Parathyroid adenoma (tissue), 2 donors: ENCODE measurements around the gene ANTKMT.

Experiments
- H2AFZ ChIP-seq: fragments of 300-600 bp; sonication (generic); one replicate; pipeline ENCODE4 v1.7.0; 2017; ENCODE audit warnings: antibody characterized with exemption, mild to moderate bottlenecking
- H3K27ac ChIP-seq: fragments of 300-600 bp; sonication (generic); one replicate; pipeline ENCODE4 v1.7.0; 2017
- H3K27me3 ChIP-seq: fragments of 300-600 bp; sonication (generic); one replicate; pipeline ENCODE4 v1.7.0; 2017; ENCODE audit warnings: low read length; ENCODE audit not compliant: control insufficient read depth, insufficient read depth
- H3K36me3 ChIP-seq: fragments of 300-600 bp; sonication (generic); one replicate; pipeline ENCODE4 v1.7.0; 2017; ENCODE audit warnings: low read length; ENCODE audit not compliant: control insufficient read depth, insufficient read depth
- H3K4me1 ChIP-seq: fragments of 300-600 bp; sonication (generic); one replicate; pipeline ENCODE4 v1.7.0; 2017; ENCODE audit warnings: control low read depth
- H3K4me2 ChIP-seq: fragments of 300-600 bp; sonication (generic); one replicate; pipeline ENCODE4 v1.7.0; 2017; ENCODE audit warnings: low read length
- H3K4me3 ChIP-seq: fragments of 300-600 bp; sonication (generic); one replicate; pipeline ENCODE4 v1.7.0; 2017; ENCODE audit warnings: low read depth, low read length
- H3K79me2 ChIP-seq: fragments of 300-600 bp; sonication (generic); one replicate; pipeline ENCODE4 v1.7.0; 2017; ENCODE audit warnings: control low read depth
- H3K9ac ChIP-seq: fragments of 300-600 bp; sonication (generic); one replicate; pipeline ENCODE4 v1.7.0; 2017; ENCODE audit warnings: mild to moderate bottlenecking
- H3K9me3 ChIP-seq: fragments of 300-600 bp; sonication (generic); one replicate; pipeline ENCODE4 v1.7.0; 2017; ENCODE audit warnings: low read length; ENCODE audit not compliant: control insufficient read depth
- TF ChIP-seq, protein P1 (sequence below): fragments of 300-600 bp; sonication (generic); IDR thresholded peaks from one replicate; pipeline ENCODE4 v1.7.0; 2017; ENCODE audit warnings: antibody characterized with exemption, mild to moderate bottlenecking
- donor health status: primary hyperparathyroidism.

Gene ANTKMT

DNA sequence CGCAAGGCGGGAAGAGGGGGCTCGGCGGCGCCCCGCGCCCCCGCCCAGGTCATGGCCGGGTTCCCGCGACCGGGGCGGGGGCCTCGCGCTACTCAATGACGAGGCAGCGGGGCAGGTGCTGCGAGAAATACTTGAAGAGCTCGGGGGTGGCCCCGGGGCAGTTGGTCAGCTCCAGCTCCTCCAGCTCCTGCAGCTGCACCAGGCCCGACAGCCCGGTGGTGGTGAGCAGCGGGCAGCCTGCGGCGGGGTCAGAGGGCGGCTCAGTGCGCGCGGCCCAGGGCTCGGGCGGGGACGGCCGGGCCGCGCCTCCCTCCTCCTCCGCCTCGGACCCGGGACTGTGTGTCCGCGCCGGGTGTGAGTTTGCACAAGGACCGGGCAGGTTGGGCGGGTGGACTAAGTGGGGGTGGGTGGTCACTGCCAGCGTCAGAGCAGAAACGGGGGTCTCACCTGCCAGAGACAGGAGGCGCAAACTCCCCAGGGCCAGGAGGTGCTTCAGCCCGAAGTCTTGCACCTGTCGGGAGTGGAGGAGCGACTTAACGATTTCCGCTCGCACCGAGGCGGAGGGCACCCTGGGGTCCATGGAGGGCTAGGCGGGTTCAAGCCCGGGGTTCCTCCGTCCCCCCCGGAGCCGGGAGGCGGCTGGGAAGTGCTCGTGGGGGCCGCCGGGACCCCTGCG is 26.6 kb upstream of the ANTKMT start:
- H3K79me2 ChIP-seq, result peaks cover 5% of the 10 kb centered on the region
- H3K9ac ChIP-seq, result no peak overlapping the region
- H3K4me3 ChIP-seq, result peak overlapping the region; percentile 56
- peaks cover 16% of the 10 kb centered on the region for H3K4me1 ChIP-seq
- TF ChIP-seq, protein P1, sequence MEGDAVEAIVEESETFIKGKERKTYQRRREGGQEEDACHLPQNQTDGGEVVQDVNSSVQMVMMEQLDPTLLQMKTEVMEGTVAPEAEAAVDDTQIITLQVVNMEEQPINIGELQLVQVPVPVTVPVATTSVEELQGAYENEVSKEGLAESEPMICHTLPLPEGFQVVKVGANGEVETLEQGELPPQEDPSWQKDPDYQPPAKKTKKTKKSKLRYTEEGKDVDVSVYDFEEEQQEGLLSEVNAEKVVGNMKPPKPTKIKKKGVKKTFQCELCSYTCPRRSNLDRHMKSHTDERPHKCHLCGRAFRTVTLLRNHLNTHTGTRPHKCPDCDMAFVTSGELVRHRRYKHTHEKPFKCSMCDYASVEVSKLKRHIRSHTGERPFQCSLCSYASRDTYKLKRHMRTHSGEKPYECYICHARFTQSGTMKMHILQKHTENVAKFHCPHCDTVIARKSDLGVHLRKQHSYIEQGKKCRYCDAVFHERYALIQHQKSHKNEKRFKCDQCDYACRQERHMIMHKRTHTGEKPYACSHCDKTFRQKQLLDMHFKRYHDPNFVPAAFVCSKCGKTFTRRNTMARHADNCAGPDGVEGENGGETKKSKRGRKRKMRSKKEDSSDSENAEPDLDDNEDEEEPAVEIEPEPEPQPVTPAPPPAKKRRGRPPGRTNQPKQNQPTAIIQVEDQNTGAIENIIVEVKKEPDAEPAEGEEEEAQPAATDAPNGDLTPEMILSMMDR, result no peak
- no peak overlapping the region for H2AFZ ChIP-seq
- peak overlapping the region; percentile 72 for H3K4me2 ChIP-seq
- H3K9me3 ChIP-seq, result no peaks in the 10 kb centered on the region
- no peaks in the 10 kb centered on the region for H3K27me3 ChIP-seq
- H3K36me3 ChIP-seq, result no peaks in the 10 kb centered on the region
- no peak overlapping the region for H3K27ac ChIP-seq

DNA sequence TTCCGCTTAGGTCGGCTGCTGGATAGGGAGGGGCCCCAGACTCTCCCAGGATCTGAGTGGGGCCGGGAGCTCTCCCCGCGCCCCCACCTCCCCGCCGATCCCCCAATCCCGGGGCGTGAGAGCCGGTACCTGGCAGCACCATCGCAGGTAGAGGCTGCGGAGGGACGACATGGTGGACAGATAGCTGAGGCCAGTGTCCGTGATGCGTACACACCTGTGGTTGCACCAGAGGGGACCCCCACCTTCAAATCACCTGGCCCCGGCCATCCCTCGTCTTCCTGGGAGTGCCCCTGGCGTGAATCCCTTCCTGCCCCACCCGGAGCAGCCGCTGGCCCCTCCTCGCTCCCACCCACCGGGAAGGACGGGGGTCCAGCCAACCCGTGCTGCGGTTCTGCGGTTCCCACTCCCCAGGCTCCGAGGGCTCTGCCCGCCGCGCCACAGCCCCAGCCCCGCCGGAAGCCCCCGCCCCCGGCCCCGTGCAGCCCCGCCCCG is 26.0 kb upstream of the ANTKMT start:
- Histone ChIP-seq H3K36me3 (no peaks in the 10 kb centered on the region), H3K9me3 (no peaks in the 10 kb centered on the region), H3K27me3 (no peaks in the 10 kb centered on the region), H3K9ac (no peak overlapping the region), H3K79me2 (peaks cover 3% of the 10 kb centered on the region), H3K4me2 (peak overlapping the region; percentile 72), H3K27ac (no peak overlapping the region), H3K4me3 (peak overlapping the region; percentile 56), H3K4me1 (peaks cover 13% of the 10 kb centered on the region), H2AFZ (no peak overlapping the region)
- TF ChIP-seq, protein P1, result no peak

DNA sequence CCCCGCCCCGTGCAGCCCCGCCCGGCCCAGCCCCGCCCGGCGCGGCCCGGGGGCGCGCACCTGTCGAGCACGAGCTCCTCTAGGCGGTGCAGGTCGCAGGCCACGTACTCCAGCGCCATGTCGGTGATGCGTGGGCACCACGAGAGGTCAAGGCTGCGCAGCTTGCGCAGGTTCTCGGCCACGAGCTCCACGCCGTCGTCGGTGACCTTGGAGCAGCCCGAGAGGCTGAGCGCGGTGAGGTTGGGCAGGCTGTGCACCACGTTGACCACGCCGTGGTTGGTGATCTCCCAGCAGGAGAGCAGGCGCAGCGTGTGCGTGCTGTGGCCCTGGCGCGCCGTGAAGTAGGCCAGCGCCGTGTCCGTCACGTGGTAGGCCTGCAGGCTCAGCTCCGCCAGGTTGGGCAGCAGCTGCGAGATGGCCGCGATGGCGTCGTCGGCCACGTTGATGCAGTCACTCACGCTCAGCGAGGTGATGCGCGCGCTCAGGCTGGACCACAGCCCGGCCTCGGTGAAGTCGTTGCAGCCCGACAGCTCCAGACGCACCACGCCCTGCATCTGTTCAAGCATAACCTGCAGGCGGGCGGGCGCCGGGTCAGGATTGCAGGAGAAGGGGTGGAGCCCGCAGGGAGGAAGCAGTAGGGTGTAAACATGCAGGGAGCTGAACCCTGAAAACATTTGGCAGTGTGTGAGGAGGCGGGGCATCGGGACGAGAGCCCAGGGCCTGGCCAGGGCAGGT is 25.4 kb upstream of the ANTKMT start:
- H3K36me3 ChIP-seq, result no peaks in the 10 kb centered on the region
- H3K4me2 ChIP-seq, result peak overlapping the region; percentile 78
- no peaks in the 10 kb centered on the region for H3K27me3 ChIP-seq
- H3K27ac ChIP-seq, result peak overlapping the region; percentile 95
- peak overlapping the region; percentile 65 for H3K4me3 ChIP-seq
- H3K4me1 ChIP-seq, result peaks cover 11% of the 10 kb centered on the region
- H3K9ac ChIP-seq, result no peak overlapping the region
- peak overlapping the region; percentile 40 for H2AFZ ChIP-seq
- H3K79me2 ChIP-seq, result peaks cover 3% of the 10 kb centered on the region
- TF ChIP-seq, protein P1, result no peak
- no peaks in the 10 kb centered on the region for H3K9me3 ChIP-seq

DNA sequence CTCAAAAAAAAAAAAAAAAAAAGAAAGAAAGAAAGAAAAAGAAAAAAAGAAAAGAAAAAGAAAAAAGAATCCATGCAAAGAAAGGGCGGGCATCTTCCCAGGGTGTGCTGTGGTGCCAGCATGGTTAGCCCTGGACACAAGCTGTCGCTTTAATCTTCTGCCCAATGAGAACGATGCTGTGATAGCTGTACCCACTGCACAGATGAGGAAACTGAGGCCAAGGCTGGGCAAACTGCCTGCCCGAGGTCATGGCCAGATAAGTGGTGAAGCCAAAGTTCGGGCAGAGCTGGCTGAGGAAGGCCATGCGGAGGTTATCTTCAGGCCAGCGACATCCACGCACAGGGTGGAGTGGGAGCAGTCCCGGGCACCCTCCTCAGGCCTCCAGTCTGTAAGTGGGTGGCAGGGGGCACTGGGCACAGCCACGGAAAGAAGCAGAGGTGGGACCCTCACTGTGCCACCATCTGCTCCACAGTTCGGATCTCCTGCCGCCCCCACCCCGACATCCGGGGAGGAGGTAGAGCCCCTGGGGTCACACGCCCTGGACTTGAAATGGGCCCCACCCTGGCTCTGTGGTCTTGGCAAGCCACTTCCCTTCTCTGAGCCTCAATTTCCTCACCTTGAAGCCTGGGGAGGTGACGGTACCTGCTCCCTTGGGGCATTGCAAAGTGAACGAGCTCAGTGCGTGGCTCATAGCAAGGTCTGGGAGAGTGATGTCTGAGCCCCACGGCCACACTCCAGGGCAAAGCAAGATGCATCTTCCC is 21.9 kb upstream of the ANTKMT start:
- Histone ChIP-seq H3K36me3 (no peaks in the 10 kb centered on the region), H3K9me3 (no peaks in the 10 kb centered on the region), H3K4me3 (no peak overlapping the region), H3K27me3 (peaks cover 5% of the 10 kb centered on the region), H3K9ac (no peak overlapping the region), H3K4me2 (no peak overlapping the region), H3K79me2 (peaks cover 27% of the 10 kb centered on the region), H2AFZ (no peak overlapping the region), H3K4me1 (no peaks in the 10 kb centered on the region), H3K27ac (no peak overlapping the region)
- TF ChIP-seq, protein P1, result no peak
